ENCODE results near the gene DYNLT4.

Gene DYNLT4

GRCh38 chr1:44835738-44836675 lies 28.9 kb upstream of the DYNLT4 start:
- peak; percentile 92 for DNase-seq (ENCODE audit: low read depth)
- peak; percentile 96 for TF ChIP-seq CTCF (conservative IDR thresholded peaks at IDR 0.05; ENCODE audit: low read depth, low read length)
- H3K4me3 ChIP-seq (ENCODE audit: low read depth, low read length) = no peak overlapping the region

GRCh38 chr1:44834328-44834727 lies 27.2 kb upstream of the DYNLT4 start:
- no peak overlapping the region for H3K4me3 ChIP-seq (ENCODE audit: low read depth, low read length)
- no peak for TF ChIP-seq CTCF (conservative IDR thresholded peaks at IDR 0.05; ENCODE audit: low read depth, low read length)

GRCh38 chr1:44832056-44832705 lies 25.0 kb upstream of the DYNLT4 start:
- DNase-seq (ENCODE audit: low read depth) = no peak
- no peak overlapping the region for H3K4me3 ChIP-seq (ENCODE audit: low read depth, low read length)
- TF ChIP-seq CTCF (conservative IDR thresholded peaks at IDR 0.05; ENCODE audit: low read depth, low read length) = no peak

More at GRCh38 chr1:44834328-44834727, 27.2 kb upstream of the DYNLT4 start:
- DNase-seq (ENCODE audit: low read depth) = no peak

GRCh38 chr1:44831516-44831915 lies 24.4 kb upstream of the DYNLT4 start:
- DNase-seq (ENCODE audit: low read depth) = no peak
- no peak for TF ChIP-seq CTCF (conservative IDR thresholded peaks at IDR 0.05; ENCODE audit: low read depth, low read length)
- H3K4me3 ChIP-seq (ENCODE audit: low read depth, low read length) = no peak overlapping the region

- no peak for TF ChIP-seq CTCF (conservative IDR thresholded peaks at IDR 0.05; ENCODE audit: low read depth, low read length)
- no peak overlapping the region for H3K4me3 ChIP-seq (ENCODE audit: low read depth, low read length)
- DNase-seq (ENCODE audit: low read depth) = no peak
Measured at GRCh38 chr1:44830900-44831304, 23.8 kb upstream of the DYNLT4 start.

GRCh38 chr1:44829506-44830384 lies 22.6 kb upstream of the DYNLT4 start:
- TF ChIP-seq CTCF (conservative IDR thresholded peaks at IDR 0.05; ENCODE audit: low read depth, low read length) = no peak
- no peak for DNase-seq (ENCODE audit: low read depth)
- H3K4me3 ChIP-seq (ENCODE audit: low read depth, low read length) = no peak overlapping the region
